Keratinocyte (primary cell): ENCODE data around the gene KRT5. TPM values are rescaled to one million over a fixed set of nuclear protein-coding genes. Genes with fewer than 3 reads are reported as not detected.
A peak's percentile ranks its signal among the peaks of the same experiment; 100 is the strongest.

ENCODE experiments used
- DNase-seq: peaks from one replicate; pipeline ENCODE4 v3.0.0-alpha.2; 2011; ENCODE audit warnings: low read depth, missing footprints, low spot score
- FAIRE-seq: peaks from 2 replicates; lab custom pipeline; 2011; peaks lifted over from hg19 to GRCh38; lab: Jason Lieb, UNC
- H2AFZ ChIP-seq: 2 replicates; pipeline ENCODE4 v1.6.0; 2012; ENCODE audit warnings: low read length, control low read depth, inconsistent platforms; ENCODE audit not compliant: control insufficient read depth
- H3K27ac ChIP-seq: 2 replicates; pipeline ENCODE4 v1.5.1; 2011; ENCODE audit warnings: low read length; ENCODE audit not compliant: control insufficient read depth, insufficient read depth
- H3K27me3 ChIP-seq: 3 replicates; pipeline ENCODE4 v1.6.0; 2011; ENCODE audit warnings: low read length; ENCODE audit not compliant: control insufficient read depth, insufficient read depth; ENCODE audit errors: extremely low read depth
- H3K36me3 ChIP-seq, 2 experiments: 2 replicates in 1 of 2; 3 replicates in 1 of 2; pipeline ENCODE4 v1.5.1; 2011; ENCODE audit warnings: low read length in 2 of 2, mild to moderate bottlenecking in 1 of 2; ENCODE audit not compliant: control insufficient read depth in 2 of 2, insufficient read depth in 2 of 2; ENCODE audit errors: extremely low read depth in 1 of 2
- H3K4me1 ChIP-seq: 3 replicates; pipeline ENCODE4 v1.5.1; 2011; ENCODE audit warnings: low read length; ENCODE audit not compliant: control insufficient read depth, insufficient read depth; ENCODE audit errors: extremely low read depth
- H3K4me2 ChIP-seq: 3 replicates; pipeline ENCODE4 v1.6.0; 2011; ENCODE audit warnings: low read depth, low read length; ENCODE audit not compliant: control insufficient read depth, insufficient read depth; ENCODE audit errors: extremely low read depth
- H3K4me3 ChIP-seq, 3 experiments: fragments of 200-600 bp in 1 of 3; sonication (generic) in 1 of 3; 2 replicates in 2 of 3; 3 replicates in 1 of 3; pipeline ENCODE4 v1.5.1; 2011 to 2016; ENCODE audit warnings: low read length in 3 of 3, mild to moderate bottlenecking in 3 of 3, control low read depth in 2 of 3, inconsistent platforms in 1 of 3, low read depth in 1 of 3, mixed read lengths in 1 of 3, mixed run types in 1 of 3, moderate library complexity in 1 of 3; ENCODE audit not compliant: control insufficient read depth in 2 of 3, insufficient read depth in 2 of 3; ENCODE audit errors: extremely low read depth in 1 of 3
- H3K79me2 ChIP-seq: 2 replicates; pipeline ENCODE4 v1.6.0; 2012; ENCODE audit warnings: low read length; ENCODE audit not compliant: control insufficient read depth, insufficient read depth
- H3K9ac ChIP-seq: 3 replicates; pipeline ENCODE4 v1.6.0; 2011; ENCODE audit warnings: low read length; ENCODE audit not compliant: control insufficient read depth, insufficient read depth; ENCODE audit errors: extremely low read depth
- H3K9me1 ChIP-seq: 3 replicates; pipeline ENCODE4 v1.6.0; 2011; ENCODE audit warnings: low read length; ENCODE audit not compliant: control insufficient read depth, insufficient read depth; ENCODE audit errors: extremely low read depth
- H3K9me3 ChIP-seq: 2 replicates; pipeline ENCODE4 v1.5.1; 2012; ENCODE audit warnings: low read depth, low read length; ENCODE audit not compliant: control insufficient read depth
- H4K20me1 ChIP-seq: 3 replicates; pipeline ENCODE4 v1.6.0; 2011; ENCODE audit warnings: low read length; ENCODE audit not compliant: control insufficient read depth, insufficient read depth; ENCODE audit errors: extremely low read depth
- EZH2 ChIP-seq: IDR thresholded peaks from one replicate; pipeline ENCODE4 v1.6.1; 2012; ENCODE audit warnings: inconsistent platforms, mild to moderate bottlenecking, low read length, moderate library complexity
- dilution Hi-C: fragments of 300-500 bp; cut with MboI; formaldehyde crosslinking; loops from one replicate; pipeline ENCODE4 v1.7.0; 2020; ENCODE audit warnings: low sequenced_read_pairs; ENCODE audit not compliant: extremely low pct_ligation_motif_present
- polyA minus RNA-seq, 3 experiments: library from RNA; depleted of rRNA, polyadenylated mRNA; stranded (reverse); fragments of >200 nt; gene quantifications; 1 replicate in 1 of 3; 2 replicates in 1 of 3; 3 replicates in 1 of 3; pipeline ENCODE4 v1.2.3, GENCODE V29; 2011
- polyA plus RNA-seq, 5 experiments: library from polyadenylated mRNA; depleted of rRNA in 3 of 5; stranded (reverse) in 3 of 5; stranded (forward) in 1 of 5; unstranded in 1 of 5; fragments of >200 nt; gene quantifications; 1 replicate in 1 of 5; 2 replicates in 3 of 5; 3 replicates in 1 of 5; pipeline versions ENCODE4 v1.2.1 to v1.2.3, GENCODE V29; 2011 to 2012; ENCODE audit warnings: missing spikeins in 2 of 5, low read depth in 1 of 5, low replicate concordance in 1 of 5
- TF ChIP-seq, protein P1 (sequence below), 3 experiments: IDR thresholded peaks in 1 of 3; conservative IDR thresholded peaks in 1 of 3; optimal IDR thresholded peaks in 1 of 3; 2 replicates in 2 of 3; 3 replicates in 1 of 3; pipeline versions ENCODE3 to v1.5.1; 2011; ENCODE audit warnings: low read length in 3 of 3, mild to moderate bottlenecking in 3 of 3, moderate library complexity in 2 of 3, control low read depth in 1 of 3, inconsistent platforms in 1 of 3; ENCODE audit not compliant: insufficient read depth in 2 of 3; ENCODE audit errors: extremely low read depth in 1 of 3

KRT5 gene
- 14,274 to 15,814 TPM (median 15,322 TPM) in 3 replicates for polyA plus RNA-seq
- polyA plus RNA-seq (2011; ENCODE audit: low read depth) = 65,106 TPM
- polyA plus RNA-seq (2011; cell fraction: cytosol; rRNA removed) = 14,617 and 16,515 TPM in 2 replicates
- 13,124 and 13,753 TPM in 2 replicates for polyA plus RNA-seq (2011; cell fraction: nucleus; rRNA removed)
- polyA plus RNA-seq (2012; ENCODE audit: low replicate concordance) = 14,417 and 19,307 TPM in 2 replicates
- polyA minus RNA-seq = 14,077 to 29,017 TPM (median 19,306 TPM) in 3 replicates
- polyA minus RNA-seq (2011; cell fraction: cytosol; rRNA and poly(A)+ RNA removed) = 38,935 TPM
- 7,770 and 7,938 TPM in 2 replicates for polyA minus RNA-seq (2011; cell fraction: nucleus; rRNA and poly(A)+ RNA removed)

DNA sequence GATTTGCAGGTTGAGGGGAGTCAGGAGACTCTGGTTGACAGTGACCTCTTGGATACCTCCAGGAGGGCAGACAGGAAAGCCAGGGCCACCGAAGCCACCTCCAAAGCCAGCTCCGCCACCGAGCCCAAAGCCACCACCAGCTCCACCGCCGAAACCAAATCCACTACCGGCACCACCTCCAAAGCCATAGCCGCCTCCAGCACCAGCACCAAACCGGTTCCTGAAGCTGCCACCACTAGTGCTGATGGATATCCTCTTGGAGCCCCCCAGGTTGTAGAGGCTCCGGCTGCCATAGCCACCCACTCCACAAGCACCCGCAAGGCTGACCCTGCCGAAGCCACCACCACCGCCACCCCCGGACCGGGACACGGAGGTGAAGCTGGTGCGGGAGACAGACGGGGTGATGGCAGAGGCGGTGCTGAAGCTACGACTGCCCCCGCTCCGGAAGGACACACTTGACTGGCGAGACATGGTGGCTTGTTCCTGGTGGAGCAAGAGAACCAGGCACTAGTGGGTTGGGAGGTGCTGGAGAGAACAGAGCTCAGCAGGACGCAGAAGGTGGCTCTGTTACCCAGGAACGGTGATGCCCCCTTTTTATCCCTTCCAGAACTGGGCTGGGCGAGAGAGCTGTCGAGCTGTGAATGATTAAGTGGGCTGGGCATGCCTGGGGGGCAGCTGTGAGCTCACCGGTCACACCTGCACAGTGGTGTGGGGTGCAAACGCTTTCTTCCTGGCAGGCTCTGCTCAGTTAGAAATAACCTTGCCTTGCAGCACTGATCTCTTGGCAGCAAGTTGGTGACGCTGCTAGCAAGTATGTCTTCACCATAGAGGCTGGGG lies at the start of gene KRT5:
Gene KRT5 (minus strand): TSS at position 569 of the 837 bp plus-strand sequence. CDS start 98 bp downstream, at position 471.
- peaks cover 22% of the 10 kb centered on the region for H3K79me2 ChIP-seq
- H2AFZ ChIP-seq = no peak within 1 kb of the TSS
- FAIRE-seq (peak; percentile 99), DNase-seq (peak; percentile 99)
- peak within 1 kb of the TSS; percentile 92 for H3K9ac ChIP-seq
- no peak for TF ChIP-seq EZH2
- TF ChIP-seq, protein P1, sequence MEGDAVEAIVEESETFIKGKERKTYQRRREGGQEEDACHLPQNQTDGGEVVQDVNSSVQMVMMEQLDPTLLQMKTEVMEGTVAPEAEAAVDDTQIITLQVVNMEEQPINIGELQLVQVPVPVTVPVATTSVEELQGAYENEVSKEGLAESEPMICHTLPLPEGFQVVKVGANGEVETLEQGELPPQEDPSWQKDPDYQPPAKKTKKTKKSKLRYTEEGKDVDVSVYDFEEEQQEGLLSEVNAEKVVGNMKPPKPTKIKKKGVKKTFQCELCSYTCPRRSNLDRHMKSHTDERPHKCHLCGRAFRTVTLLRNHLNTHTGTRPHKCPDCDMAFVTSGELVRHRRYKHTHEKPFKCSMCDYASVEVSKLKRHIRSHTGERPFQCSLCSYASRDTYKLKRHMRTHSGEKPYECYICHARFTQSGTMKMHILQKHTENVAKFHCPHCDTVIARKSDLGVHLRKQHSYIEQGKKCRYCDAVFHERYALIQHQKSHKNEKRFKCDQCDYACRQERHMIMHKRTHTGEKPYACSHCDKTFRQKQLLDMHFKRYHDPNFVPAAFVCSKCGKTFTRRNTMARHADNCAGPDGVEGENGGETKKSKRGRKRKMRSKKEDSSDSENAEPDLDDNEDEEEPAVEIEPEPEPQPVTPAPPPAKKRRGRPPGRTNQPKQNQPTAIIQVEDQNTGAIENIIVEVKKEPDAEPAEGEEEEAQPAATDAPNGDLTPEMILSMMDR (optimal IDR thresholded peaks at IDR 0.05 in 1 of 3, IDR thresholded peaks at IDR 0.05 in 1 of 3, conservative IDR thresholded peaks at IDR 0.05 in 1 of 3; ENCODE audit: extremely low read depth in 1 of 3, insufficient read depth in 2 of 3, low read length in 3 of 3) = no peak
- no peaks in the 10 kb centered on the region for H3K9me1 ChIP-seq
- peaks cover 22 to 42% of the 10 kb centered on the region in 2 experiments for H3K36me3 ChIP-seq
- H3K4me1 ChIP-seq = peaks cover 68% of the 10 kb centered on the region
- H4K20me1 ChIP-seq = peaks cover 45% of the 10 kb centered on the region
- dilution Hi-C loops = no loop called here
- peak within 1 kb of the TSS; percentile 98 for H3K27ac ChIP-seq
- peak within 1 kb of the TSS; percentile 49 to 96 (median 87) for H3K4me3 ChIP-seq
- H3K4me2 ChIP-seq = peak within 1 kb of the TSS; percentile 96
- no peaks in the 10 kb centered on the region for H3K27me3 ChIP-seq
- H3K9me3 ChIP-seq = no peaks in the 10 kb centered on the region

DNA sequence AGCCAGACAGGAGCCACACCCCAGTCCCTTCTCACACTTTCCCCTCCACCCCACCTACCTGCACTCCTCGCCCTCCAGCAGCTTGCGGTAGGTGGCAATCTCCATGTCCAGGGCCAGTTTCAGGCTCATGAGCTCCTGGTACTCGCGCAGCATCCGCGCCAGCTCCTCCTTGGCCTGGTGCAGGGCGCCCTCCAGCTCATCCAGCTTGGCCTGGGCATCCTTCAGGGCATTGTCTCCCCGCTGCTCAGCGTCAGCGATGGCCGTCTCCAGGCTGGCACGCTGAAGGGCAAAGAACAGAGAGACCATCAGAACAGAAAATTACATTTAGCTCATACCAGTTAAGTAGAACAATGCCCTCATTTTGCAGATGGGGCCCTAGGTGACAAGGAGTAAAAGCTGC lies 47.9 kb upstream of the KRT5 start:
- FAIRE-seq = no peak

More for the DNA sequence above, 47.9 kb upstream of the KRT5 start:
- Histone ChIP-seq H4K20me1 (no peaks in the 10 kb centered on the region), H3K79me2 (no peaks in the 10 kb centered on the region), H3K4me2 (no peak overlapping the region), H3K4me1 (no peaks in the 10 kb centered on the region), H3K27ac (no peak overlapping the region), H3K27me3 (peaks cover 2% of the 10 kb centered on the region), H3K36me3 (no peaks in the 10 kb centered on the region), H3K4me3 (no peak overlapping the region), H2AFZ (no peak overlapping the region), H3K9me3 (no peaks in the 10 kb centered on the region), H3K9me1 (no peaks in the 10 kb centered on the region), H3K9ac (no peak overlapping the region)
- dilution Hi-C loops = no loop called here
- no peak for DNase-seq
- TF ChIP-seq, protein P1 (optimal IDR thresholded peaks at IDR 0.05 in 1 of 3, IDR thresholded peaks at IDR 0.05 in 1 of 3, conservative IDR thresholded peaks at IDR 0.05 in 1 of 3; ENCODE audit: extremely low read depth in 1 of 3, insufficient read depth in 2 of 3, low read length in 3 of 3) = no peak
- TF ChIP-seq EZH2 = no peak
